ENCODE results near the gene CRY2. TPM values are rescaled to one million over a fixed set of nuclear protein-coding genes. Genes with fewer than 3 reads are reported as not detected.
"Not testable (repeated sequence)": the region's sequence is repeated elsewhere in the genome, so short reads cannot be mapped to it uniquely, and the experiment has no call there.

Gene CRY2
- total and polyA plus RNA-seq, 2 experiments from 2014 or later: 9.5 to 15.4 TPM

GRCh38 chr11:45820211-45820857, 26.9 kb upstream of the CRY2 start (continued):
- no peak for TF ChIP-seq REST (IDR thresholded peaks at IDR 0.05; ENCODE audit: unreplicated experiment)
- no peak for TF ChIP-seq CTCF (conservative IDR thresholded peaks at IDR 0.05; ENCODE audit: low read depth in 2 of 2)

DNA sequence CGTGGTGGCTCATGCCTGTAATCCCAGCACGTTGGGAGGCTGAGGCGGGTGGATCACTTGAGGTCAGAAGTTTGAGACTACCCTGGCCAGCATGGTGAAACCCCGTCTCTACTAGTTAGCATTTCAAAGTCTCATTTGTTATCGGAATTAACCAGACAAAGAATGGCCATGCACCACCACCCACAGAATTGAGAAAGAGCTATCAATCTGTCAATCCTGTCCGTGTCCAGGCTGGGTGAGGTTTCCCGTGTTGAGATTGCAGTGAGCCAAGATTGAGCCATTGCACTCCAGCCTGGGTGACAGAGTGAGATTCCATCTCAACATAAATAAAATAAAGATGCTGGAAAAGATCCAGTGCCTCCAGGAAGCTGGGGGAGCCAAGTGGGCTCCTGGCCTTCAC, 20.8 kb upstream of the CRY2 start:
- not testable (repeated sequence) for H3K27me3 Mint-ChIP-seq (ENCODE audit: insufficient read depth, low read depth, poor library complexity); H3F3A ChIP-seq (replicated peaks; ENCODE audit: low read depth); H3K27ac ChIP-seq (ENCODE audit: low read depth); H4K20me1 ChIP-seq (replicated peaks; ENCODE audit: insufficient read depth); DNase-seq (ENCODE audit: low spot score); H3K4me2 ChIP-seq; H3K9me2 ChIP-seq (ENCODE audit: insufficient read depth); H3K79me2 ChIP-seq (replicated peaks; ENCODE audit: insufficient read depth); H3K4me1 ChIP-seq (ENCODE audit: insufficient read depth); H3K27me3 ChIP-seq (ENCODE audit: insufficient read depth); H3K4me3 Mint-ChIP-seq; H2AFZ ChIP-seq; H3K27ac Mint-ChIP-seq; H3K36me3 Mint-ChIP-seq (ENCODE audit: low read depth); H3K9me3 Mint-ChIP-seq; H3K4me3 ChIP-seq; H3K36me3 ChIP-seq (ENCODE audit: insufficient read depth)
- H3K4me1 Mint-ChIP-seq: peaks cover 11% of the 10 kb centered on the region; the same call in 2 of the 3 replicates
- peak; percentile 43; the same call in 2 of the 3 replicates for ATAC-seq

GRCh38 chr11:45827123-45827522, 20.2 kb upstream of the CRY2 start:
- Mint-ChIP-seq H3K36me3 (ENCODE audit: low read depth) (no peaks in the 10 kb centered on the region; the same call in 2 of the 3 replicates), H3K27me3 (ENCODE audit: insufficient read depth, low read depth, poor library complexity) (peaks cover 3% of the 10 kb centered on the region), H3K9me3 (no peaks in the 10 kb centered on the region), H3K4me1 (peaks cover 11% of the 10 kb centered on the region; the same call in 2 of the 3 replicates), H3K27ac (no peak overlapping the region), H3K4me3 (no peak overlapping the region)
- no peak overlapping the region for H3K27ac ChIP-seq (ENCODE audit: low read depth)
- no peak overlapping the region for H3K4me2 ChIP-seq
- H3K9me2 ChIP-seq (ENCODE audit: insufficient read depth): no peaks in the 10 kb centered on the region
- no peak overlapping the region for H2AFZ ChIP-seq
- H3K4me3 ChIP-seq: no peak overlapping the region
- H3K27me3 ChIP-seq (ENCODE audit: insufficient read depth): no peaks in the 10 kb centered on the region
- H3K4me1 ChIP-seq (ENCODE audit: insufficient read depth): peaks cover 8% of the 10 kb centered on the region; the same call in 1 of the 2 replicates
- no peak for DNase-seq (ENCODE audit: low spot score)
- H3K79me2 ChIP-seq (replicated peaks; ENCODE audit: insufficient read depth): no peaks in the 10 kb centered on the region
- no peaks in the 10 kb centered on the region for H3K36me3 ChIP-seq (ENCODE audit: insufficient read depth)
- no peak for ATAC-seq
- H3F3A ChIP-seq (replicated peaks; ENCODE audit: low read depth): no peaks in the 10 kb centered on the region
- no peaks in the 10 kb centered on the region for H4K20me1 ChIP-seq (replicated peaks; ENCODE audit: insufficient read depth)
- no peak for TF ChIP-seq CREB1 (CRISPR knock-in tag; IDR thresholded peaks at IDR 0.05; ENCODE audit: low read depth)
- no peak for TF ChIP-seq POLR2AphosphoS5 (IDR thresholded peaks at IDR 0.05; ENCODE audit: low read depth)
- no peak for TF ChIP-seq ZNF331 (CRISPR knock-in tag; IDR thresholded peaks at IDR 0.05; ENCODE audit: low read depth)
- TF ChIP-seq, protein P1, sequence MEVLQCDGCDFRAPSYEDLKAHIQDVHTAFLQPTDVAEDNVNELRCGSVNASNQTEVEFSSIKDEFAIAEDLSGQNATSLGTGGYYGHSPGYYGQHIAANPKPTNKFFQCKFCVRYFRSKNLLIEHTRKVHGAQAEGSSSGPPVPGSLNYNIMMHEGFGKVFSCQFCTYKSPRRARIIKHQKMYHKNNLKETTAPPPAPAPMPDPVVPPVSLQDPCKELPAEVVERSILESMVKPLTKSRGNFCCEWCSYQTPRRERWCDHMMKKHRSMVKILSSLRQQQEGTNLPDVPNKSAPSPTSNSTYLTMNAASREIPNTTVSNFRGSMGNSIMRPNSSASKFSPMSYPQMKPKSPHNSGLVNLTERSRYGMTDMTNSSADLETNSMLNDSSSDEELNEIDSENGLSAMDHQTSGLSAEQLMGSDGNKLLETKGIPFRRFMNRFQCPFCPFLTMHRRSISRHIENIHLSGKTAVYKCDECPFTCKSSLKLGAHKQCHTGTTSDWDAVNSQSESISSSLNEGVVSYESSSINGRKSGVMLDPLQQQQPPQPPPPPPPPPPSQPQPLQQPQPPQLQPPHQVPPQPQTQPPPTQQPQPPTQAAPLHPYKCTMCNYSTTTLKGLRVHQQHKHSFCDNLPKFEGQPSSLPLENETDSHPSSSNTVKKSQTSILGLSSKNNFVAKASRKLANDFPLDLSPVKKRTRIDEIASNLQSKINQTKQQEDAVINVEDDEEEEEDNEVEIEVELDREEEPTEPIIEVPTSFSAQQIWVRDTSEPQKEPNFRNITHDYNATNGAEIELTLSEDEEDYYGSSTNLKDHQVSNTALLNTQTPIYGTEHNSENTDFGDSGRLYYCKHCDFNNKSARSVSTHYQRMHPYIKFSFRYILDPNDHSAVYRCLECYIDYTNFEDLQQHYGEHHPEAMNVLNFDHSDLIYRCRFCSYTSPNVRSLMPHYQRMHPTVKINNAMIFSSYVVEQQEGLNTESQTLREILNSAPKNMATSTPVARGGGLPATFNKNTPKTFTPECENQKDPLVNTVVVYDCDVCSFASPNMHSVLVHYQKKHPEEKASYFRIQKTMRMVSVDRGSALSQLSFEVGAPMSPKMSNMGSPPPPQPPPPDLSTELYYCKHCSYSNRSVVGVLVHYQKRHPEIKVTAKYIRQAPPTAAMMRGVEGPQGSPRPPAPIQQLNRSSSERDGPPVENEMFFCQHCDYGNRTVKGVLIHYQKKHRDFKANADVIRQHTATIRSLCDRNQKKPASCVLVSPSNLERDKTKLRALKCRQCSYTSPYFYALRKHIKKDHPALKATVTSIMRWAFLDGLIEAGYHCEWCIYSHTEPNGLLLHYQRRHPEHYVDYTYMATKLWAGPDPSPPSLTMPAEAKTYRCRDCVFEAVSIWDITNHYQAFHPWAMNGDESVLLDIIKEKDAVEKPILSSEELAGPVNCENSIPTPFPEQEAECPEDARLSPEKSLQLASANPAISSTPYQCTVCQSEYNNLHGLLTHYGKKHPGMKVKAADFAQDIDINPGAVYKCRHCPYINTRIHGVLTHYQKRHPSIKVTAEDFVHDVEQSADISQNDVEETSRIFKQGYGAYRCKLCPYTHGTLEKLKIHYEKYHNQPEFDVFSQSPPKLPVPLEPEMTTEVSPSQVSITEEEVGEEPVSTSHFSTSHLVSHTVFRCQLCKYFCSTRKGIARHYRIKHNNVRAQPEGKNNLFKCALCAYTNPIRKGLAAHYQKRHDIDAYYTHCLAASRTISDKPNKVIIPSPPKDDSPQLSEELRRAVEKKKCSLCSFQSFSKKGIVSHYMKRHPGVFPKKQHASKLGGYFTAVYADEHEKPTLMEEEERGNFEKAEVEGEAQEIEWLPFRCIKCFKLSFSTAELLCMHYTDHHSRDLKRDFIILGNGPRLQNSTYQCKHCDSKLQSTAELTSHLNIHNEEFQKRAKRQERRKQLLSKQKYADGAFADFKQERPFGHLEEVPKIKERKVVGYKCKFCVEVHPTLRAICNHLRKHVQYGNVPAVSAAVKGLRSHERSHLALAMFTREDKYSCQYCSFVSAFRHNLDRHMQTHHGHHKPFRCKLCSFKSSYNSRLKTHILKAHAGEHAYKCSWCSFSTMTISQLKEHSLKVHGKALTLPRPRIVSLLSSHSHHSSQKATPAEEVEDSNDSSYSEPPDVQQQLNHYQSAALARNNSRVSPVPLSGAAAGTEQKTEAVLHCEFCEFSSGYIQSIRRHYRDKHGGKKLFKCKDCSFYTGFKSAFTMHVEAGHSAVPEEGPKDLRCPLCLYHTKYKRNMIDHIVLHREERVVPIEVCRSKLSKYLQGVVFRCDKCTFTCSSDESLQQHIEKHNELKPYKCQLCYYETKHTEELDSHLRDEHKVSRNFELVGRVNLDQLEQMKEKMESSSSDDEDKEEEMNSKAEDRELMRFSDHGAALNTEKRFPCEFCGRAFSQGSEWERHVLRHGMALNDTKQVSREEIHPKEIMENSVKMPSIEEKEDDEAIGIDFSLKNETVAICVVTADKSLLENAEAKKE (CRISPR knock-in tag; IDR thresholded peaks at IDR 0.05): no peak
- no peak for TF ChIP-seq EZH2phosphoT487 (IDR thresholded peaks at IDR 0.05; ENCODE audit: unreplicated experiment)

Measured in GM23338 (cell line).